Stimulated activated CD4-positive, alpha-beta T cell treated with anti-CD3 and anti-CD28 coated beads, TNF-alpha, amount 100 ng/mL, for 1 hour (primary cell): ENCODE data around the gene SMARCA2.

Source experiments
- DNase-seq, 3 donors: peaks; one replicate each; pipeline ENCODE4 v3.0.0-alpha.2; 2020; ENCODE audit warnings: low read depth in 3 of 3, low spot score in 1 of 3

SMARCA2 gene

GRCh38 chr9:2014696-2015580, at the start of gene SMARCA2:
SMARCA2 (plus strand) TSS chr9:2015347; CDS start chr9:2029023, 13,676 bp downstream.
- DNase-seq: peak; percentile 90 to 92 (median 91)

GRCh38 chr9:1966725-1967366, 48.3 kb upstream of the SMARCA2 start:
- no peak for DNase-seq

- DNase-seq: no peak
These were observed 46.0 kb upstream of the SMARCA2 start for GRCh38 chr9:1969160-1969559.

- no peak for DNase-seq
These were observed 45.2 kb upstream of the SMARCA2 start for GRCh38 chr9:1969898-1970297.

- DNase-seq: no peak
These were observed 42.5 kb upstream of the SMARCA2 start for GRCh38 chr9:1972672-1973071.

- no peak for DNase-seq
These were observed 38.1 kb upstream of the SMARCA2 start for GRCh38 chr9:1977026-1977425.

- no peak for DNase-seq
These were observed 36.2 kb upstream of the SMARCA2 start for GRCh38 chr9:1978941-1979340.

GRCh38 chr9:1979741-1980367, 35.3 kb upstream of the SMARCA2 start:
- DNase-seq: no peak

- no peak for DNase-seq
These were observed 34.8 kb upstream of the SMARCA2 start for GRCh38 chr9:1980387-1980786.

- DNase-seq: no peak
These were observed 33.1 kb upstream of the SMARCA2 start for GRCh38 chr9:1982074-1982473.

GRCh38 chr9:1986341-1986740, 28.8 kb upstream of the SMARCA2 start:
- DNase-seq: no peak

GRCh38 chr9:1989500-1989899, 25.6 kb upstream of the SMARCA2 start:
- no peak for DNase-seq

- DNase-seq: no peak
These were observed 21.0 kb upstream of the SMARCA2 start for GRCh38 chr9:1994180-1994579.

- DNase-seq: no peak
These were observed 20.1 kb upstream of the SMARCA2 start for GRCh38 chr9:1995084-1995483.

- DNase-seq: no peak
These were observed 19.0 kb upstream of the SMARCA2 start for GRCh38 chr9:1996156-1996555.

GRCh38 chr9:1997646-1998045, 17.5 kb upstream of the SMARCA2 start:
- DNase-seq: no peak

GRCh38 chr9:1998111-1998510, 17.0 kb upstream of the SMARCA2 start:
- DNase-seq: no peak

GRCh38 chr9:2000314-2000713, 14.8 kb upstream of the SMARCA2 start:
- no peak for DNase-seq

GRCh38 chr9:2008372-2008771, 6.8 kb upstream of the SMARCA2 start:
- DNase-seq: no peak

- no peak for DNase-seq
These were observed 2.8 kb upstream of the SMARCA2 start for GRCh38 chr9:2012347-2012746.

- no peak for DNase-seq
These were observed 1.2 kb upstream of the SMARCA2 start for GRCh38 chr9:2013743-2014475.
